Measurements from ENCODE around the gene MNT.

MNT gene

DNA sequence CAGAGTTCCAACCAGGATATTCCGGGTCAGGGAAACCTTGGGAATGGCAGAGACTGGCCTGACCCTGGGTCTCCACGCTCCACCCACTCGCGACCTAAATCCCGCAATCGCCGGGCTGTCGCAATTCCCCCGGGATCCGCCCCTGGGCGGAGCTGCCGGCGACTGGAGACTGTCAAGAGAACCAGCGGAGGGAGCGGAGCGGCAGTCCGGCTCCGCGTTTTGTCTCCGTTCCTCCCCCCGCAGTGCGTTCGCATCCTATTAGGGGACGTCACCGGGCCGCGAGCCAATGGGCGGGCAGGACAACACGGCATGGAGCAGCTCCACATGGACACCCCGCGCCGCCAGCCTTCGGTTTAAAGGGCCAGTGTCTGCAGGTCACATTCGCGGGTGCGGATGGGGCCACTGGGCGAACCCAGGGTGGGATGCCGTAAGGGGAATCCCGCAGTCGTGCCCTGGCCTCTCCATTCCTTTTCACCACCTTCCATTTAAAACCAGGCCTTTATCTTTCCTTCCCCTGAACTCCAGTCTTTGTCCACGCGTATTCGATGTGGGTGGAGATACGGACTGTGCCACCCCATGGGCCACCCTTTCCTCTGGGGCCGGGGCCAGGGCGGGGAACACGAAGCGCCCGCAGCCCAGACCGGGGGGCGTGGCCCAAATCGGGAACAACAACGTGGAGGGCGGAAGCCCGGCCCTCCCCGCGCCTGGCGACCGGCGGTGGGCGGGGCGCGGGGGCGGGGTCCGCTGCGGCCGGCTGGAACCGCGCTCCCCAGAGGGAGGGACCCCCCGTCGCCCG lies 764 bp upstream of the MNT start:
- DNase-seq (ENCODE audit: low read depth in 1 of 2, low spot score in 1 of 2): peak; percentile 88 to 97
- TF ChIP-seq GABPA (IDR thresholded peaks at IDR 0.05; ENCODE audit: low read depth) (no peak), POLR2AphosphoS5 (IDR thresholded peaks at IDR 0.05; ENCODE audit: low read depth) (no peak), SPI1 (IDR thresholded peaks at IDR 0.05; ENCODE audit: borderline replicate concordance, low read depth) (no peak)
- TF ChIP-seq, protein P1, sequence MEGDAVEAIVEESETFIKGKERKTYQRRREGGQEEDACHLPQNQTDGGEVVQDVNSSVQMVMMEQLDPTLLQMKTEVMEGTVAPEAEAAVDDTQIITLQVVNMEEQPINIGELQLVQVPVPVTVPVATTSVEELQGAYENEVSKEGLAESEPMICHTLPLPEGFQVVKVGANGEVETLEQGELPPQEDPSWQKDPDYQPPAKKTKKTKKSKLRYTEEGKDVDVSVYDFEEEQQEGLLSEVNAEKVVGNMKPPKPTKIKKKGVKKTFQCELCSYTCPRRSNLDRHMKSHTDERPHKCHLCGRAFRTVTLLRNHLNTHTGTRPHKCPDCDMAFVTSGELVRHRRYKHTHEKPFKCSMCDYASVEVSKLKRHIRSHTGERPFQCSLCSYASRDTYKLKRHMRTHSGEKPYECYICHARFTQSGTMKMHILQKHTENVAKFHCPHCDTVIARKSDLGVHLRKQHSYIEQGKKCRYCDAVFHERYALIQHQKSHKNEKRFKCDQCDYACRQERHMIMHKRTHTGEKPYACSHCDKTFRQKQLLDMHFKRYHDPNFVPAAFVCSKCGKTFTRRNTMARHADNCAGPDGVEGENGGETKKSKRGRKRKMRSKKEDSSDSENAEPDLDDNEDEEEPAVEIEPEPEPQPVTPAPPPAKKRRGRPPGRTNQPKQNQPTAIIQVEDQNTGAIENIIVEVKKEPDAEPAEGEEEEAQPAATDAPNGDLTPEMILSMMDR (IDR thresholded peaks at IDR 0.05; ENCODE audit: insufficient read depth, low read length): no peak
- TF ChIP-seq, protein P2, sequence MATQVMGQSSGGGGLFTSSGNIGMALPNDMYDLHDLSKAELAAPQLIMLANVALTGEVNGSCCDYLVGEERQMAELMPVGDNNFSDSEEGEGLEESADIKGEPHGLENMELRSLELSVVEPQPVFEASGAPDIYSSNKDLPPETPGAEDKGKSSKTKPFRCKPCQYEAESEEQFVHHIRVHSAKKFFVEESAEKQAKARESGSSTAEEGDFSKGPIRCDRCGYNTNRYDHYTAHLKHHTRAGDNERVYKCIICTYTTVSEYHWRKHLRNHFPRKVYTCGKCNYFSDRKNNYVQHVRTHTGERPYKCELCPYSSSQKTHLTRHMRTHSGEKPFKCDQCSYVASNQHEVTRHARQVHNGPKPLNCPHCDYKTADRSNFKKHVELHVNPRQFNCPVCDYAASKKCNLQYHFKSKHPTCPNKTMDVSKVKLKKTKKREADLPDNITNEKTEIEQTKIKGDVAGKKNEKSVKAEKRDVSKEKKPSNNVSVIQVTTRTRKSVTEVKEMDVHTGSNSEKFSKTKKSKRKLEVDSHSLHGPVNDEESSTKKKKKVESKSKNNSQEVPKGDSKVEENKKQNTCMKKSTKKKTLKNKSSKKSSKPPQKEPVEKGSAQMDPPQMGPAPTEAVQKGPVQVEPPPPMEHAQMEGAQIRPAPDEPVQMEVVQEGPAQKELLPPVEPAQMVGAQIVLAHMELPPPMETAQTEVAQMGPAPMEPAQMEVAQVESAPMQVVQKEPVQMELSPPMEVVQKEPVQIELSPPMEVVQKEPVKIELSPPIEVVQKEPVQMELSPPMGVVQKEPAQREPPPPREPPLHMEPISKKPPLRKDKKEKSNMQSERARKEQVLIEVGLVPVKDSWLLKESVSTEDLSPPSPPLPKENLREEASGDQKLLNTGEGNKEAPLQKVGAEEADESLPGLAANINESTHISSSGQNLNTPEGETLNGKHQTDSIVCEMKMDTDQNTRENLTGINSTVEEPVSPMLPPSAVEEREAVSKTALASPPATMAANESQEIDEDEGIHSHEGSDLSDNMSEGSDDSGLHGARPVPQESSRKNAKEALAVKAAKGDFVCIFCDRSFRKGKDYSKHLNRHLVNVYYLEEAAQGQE (IDR thresholded peaks at IDR 0.05; ENCODE audit: insufficient replicate concordance, low read depth): no peak
- peak overlapping the region; percentile 41 for H3K4me3 ChIP-seq (replicated peaks; ENCODE audit: insufficient read depth, low read length)
- H3K27ac ChIP-seq (replicated peaks): peak overlapping the region; percentile 93
- H3K27me3 ChIP-seq (ENCODE audit: insufficient read depth, poor library complexity, severe bottlenecking): no peaks in the 10 kb centered on the region

DNA sequence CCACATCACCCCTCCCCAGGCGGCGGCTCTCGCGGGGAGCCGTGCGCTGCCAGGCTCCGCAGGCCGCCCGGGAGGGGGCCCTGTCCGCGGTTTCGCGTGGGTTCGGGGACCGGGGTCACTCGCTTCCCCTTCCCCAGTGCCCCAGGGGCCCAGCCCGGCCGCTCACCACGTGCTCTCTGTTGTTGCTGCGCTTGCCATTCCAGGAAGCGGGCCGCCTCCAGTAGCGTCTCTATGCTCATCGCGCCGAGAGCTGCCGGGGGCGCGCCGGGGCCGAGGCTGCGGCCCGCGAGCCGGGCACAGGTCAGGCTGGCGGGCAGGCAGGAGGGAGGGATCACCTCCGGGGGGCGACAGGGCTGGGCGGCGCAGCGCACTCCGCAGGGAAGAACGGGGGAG lies 390 bp downstream of the MNT start:
- Histone ChIP-seq H3K4me3 (replicated peaks; ENCODE audit: insufficient read depth, low read length) (peak overlapping the region; percentile 54), H3K27me3 (ENCODE audit: insufficient read depth, poor library complexity, severe bottlenecking) (no peaks in the 10 kb centered on the region), H3K27ac (replicated peaks) (peak overlapping the region; percentile 93)
- no peak for TF ChIP-seq GABPA (IDR thresholded peaks at IDR 0.05; ENCODE audit: low read depth)
- no peak for TF ChIP-seq SPI1 (IDR thresholded peaks at IDR 0.05; ENCODE audit: borderline replicate concordance, low read depth)
- TF ChIP-seq POLR2AphosphoS5 (IDR thresholded peaks at IDR 0.05; ENCODE audit: low read depth): no peak
- TF ChIP-seq, protein P2 (IDR thresholded peaks at IDR 0.05; ENCODE audit: insufficient replicate concordance, low read depth): no peak
- TF ChIP-seq, protein P1 (IDR thresholded peaks at IDR 0.05; ENCODE audit: insufficient read depth, low read length): no peak
- DNase-seq (ENCODE audit: low read depth in 1 of 2, low spot score in 1 of 2): peak in 1 of 2 experiments; percentile 54

DNA sequence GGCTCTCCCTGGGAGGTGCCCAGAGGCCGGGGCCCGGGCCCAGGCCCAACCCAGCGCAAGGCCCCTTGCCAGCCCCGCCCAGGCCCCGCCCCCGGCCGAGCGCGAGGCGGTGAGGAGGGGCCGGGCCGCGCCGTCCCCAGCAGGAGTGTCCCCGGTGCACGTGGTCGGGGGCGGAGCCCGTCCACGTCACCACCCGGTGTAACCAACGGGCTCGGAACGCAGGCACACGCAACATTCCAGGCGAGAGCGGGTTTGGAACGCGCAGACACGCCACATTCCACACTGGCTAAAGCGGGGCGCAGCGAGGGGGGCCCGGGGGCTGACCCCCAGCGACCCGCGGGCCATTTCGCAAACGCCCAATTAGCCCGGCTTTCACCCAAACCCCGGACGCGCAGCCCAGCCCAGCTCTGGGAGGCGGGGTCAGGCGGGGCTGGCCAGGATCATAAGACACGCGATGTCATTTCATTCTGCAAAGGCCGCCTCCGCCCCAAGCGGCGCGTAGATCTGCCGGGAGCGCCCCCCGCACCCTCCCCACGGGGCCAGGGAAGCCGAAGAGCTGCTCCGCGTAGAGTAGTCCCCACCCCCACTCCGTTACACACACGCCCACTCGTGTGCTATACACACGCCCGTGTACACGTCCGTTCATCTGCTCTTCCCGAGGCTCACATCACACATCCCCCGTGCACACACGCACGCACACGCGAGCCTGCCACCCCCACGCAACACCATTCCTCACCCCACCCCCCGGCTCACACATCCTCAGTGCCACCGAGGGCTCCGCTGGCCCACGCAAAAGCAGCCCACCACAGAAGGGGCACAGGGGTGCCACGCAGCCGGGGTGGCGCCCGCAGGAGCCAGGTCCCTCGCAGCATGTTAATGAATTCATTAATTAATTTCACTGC lies 1.0 kb downstream of the MNT start:
- H3K27me3 ChIP-seq (ENCODE audit: insufficient read depth, poor library complexity, severe bottlenecking): no peaks in the 10 kb centered on the region
- peak; percentile 84 to 85 for DNase-seq (ENCODE audit: low read depth in 1 of 2, low spot score in 1 of 2)
- peak overlapping the region; percentile 93 for H3K27ac ChIP-seq (replicated peaks)
- H3K4me3 ChIP-seq (replicated peaks; ENCODE audit: insufficient read depth, low read length): peak overlapping the region; percentile 54
- TF ChIP-seq POLR2AphosphoS5 (IDR thresholded peaks at IDR 0.05; ENCODE audit: low read depth): peak; percentile 75; the same call in 1 of the 2 replicates
- TF ChIP-seq SPI1 (IDR thresholded peaks at IDR 0.05; ENCODE audit: borderline replicate concordance, low read depth): no peak
